ENCODE results near the gene FOXE3. TPM values are rescaled to one million over a fixed set of nuclear protein-coding genes. Genes with fewer than 3 reads are reported as not detected.

FOXE3 gene
- total and polyA plus RNA-seq, 2 of the 4 experiments (the other 2 are of a cell fraction), result 0.12 TPM; not detected in 1

- no peak for TF ChIP-seq RFX5 (IDR thresholded peaks at IDR 0.05; ENCODE audit: low read depth, low read length)
- TF ChIP-seq MAZ (IDR thresholded peaks at IDR 0.05; ENCODE audit: borderline replicate concordance, low read depth, low read length), result no peak
Measured at GRCh38 chr1:47436304-47436978, 20.4 kb downstream of the FOXE3 start (continued).

- Histone ChIP-seq H3K4ac (ENCODE audit: low read depth, low read length) (peak overlapping the region; percentile 69; the same call in 1 of the 2 replicates), H3K14ac (replicated peaks; ENCODE audit: low read depth, low read length) (peak overlapping the region; percentile 55; the same call in 1 of the 2 replicates), H3K4me1 (ENCODE audit: control insufficient read depth, insufficient read depth, low read length) (peaks cover 6% of the 10 kb centered on the region), H3K27me3 (ENCODE audit: control insufficient read depth, insufficient read depth, low read length) (peaks cover 39% of the 10 kb centered on the region), H3K23ac (ENCODE audit: low read depth, low read length) (peak overlapping the region; percentile 86; the same call in 1 of the 2 replicates), H3K9ac (ENCODE audit: low read depth, low read length) (peak overlapping the region; percentile 43), H2BK120ac (ENCODE audit: low read depth, low read length) (peak overlapping the region; percentile 12; the same call in 1 of the 2 replicates), H3K27ac (ENCODE audit: insufficient read depth, low read length) (peak overlapping the region; percentile 10; the same call in 1 of the 2 replicates), H3K9me1 (ENCODE audit: insufficient read depth, low read length) (no peaks in the 10 kb centered on the region), H3K36me3 (ENCODE audit: control insufficient read depth, insufficient read depth, low read length) (no peaks in the 10 kb centered on the region), H4K91ac (ENCODE audit: insufficient read depth, low read depth, low read length) (no peak overlapping the region), H3K4me3 (ENCODE audit: insufficient read depth, low read depth, low read length) (peak overlapping the region; percentile 74), H3K79me1 (ENCODE audit: low read depth in 1 of 2, low read length in 2 of 2) (peaks cover 4 to 18% of the 10 kb centered on the region in 2 experiments; a peak in 2 of 4 replicates), H3K9me3 (ENCODE audit: control insufficient read depth, insufficient read depth, low read length) (0 out of 2 replicates have a peak, but pooled peaks cover 2% of the 10 kb centered on the region), H2AK9ac (replicated peaks; ENCODE audit: low read depth, low read length, poor library complexity) (peak overlapping the region; percentile 90), H3K56ac (ENCODE audit: extremely low read depth, insufficient read depth, low read length) (0 out of 2 replicates have a peak overlapping the region, but pooled peaks have one; percentile 69), H2BK20ac (ENCODE audit: low read depth, low read length) (no peak overlapping the region), H3K18ac (ENCODE audit: low read depth, low read length) (no peak overlapping the region), H3K4me2 (ENCODE audit: low read depth, low read length) (peak overlapping the region; percentile 89), H2BK5ac (ENCODE audit: low read depth, low read length, poor library complexity, severe bottlenecking) (no peak overlapping the region), H4K8ac (ENCODE audit: low read depth in 2 of 2, low read length in 2 of 2) (peak overlapping the region; percentile 77 to 85; a peak in 2 of 4 replicates), H4K5ac (ENCODE audit: low read depth, low read length) (no peak overlapping the region), H4K20me1 (ENCODE audit: insufficient read depth, low read length) (no peaks in the 10 kb centered on the region; the same call in 1 of the 2 replicates), H2AFZ (replicated peaks; ENCODE audit: low read length, poor library complexity) (peak overlapping the region; percentile 93), H2BK15ac (ENCODE audit: low read depth, low read length) (no peak overlapping the region), H2AK5ac (ENCODE audit: low read depth, low read length) (no peak overlapping the region)
- no TSS peak for BruUV-seq (replicated peaks)
- CTCF ChIA-PET, result interaction anchor here (0.6 to 3.0 kb wide), 24 partner anchors 11 to 669 kb away, joined by 3 to 32 read pairs (median 4); no protein-coding TSS in a partner anchor
- 1% methylated on average over 30 of the region's 46 CpGs; no CpG with 5 or more reads in 1 of the 2 experiments for WGBS, 2 experiments (ENCODE audit: extremely low coverage in 2 of 2, insufficient read length in 1 of 2)
- in situ Hi-C loops (cut with MboI; ENCODE audit: low sequenced_read_pairs), result no loop called here
- DNase-seq (peak; percentile 29), ATAC-seq (ENCODE audit: low read depth) (peak; percentile 6)
- dilution Hi-C loops (cut with HindIII; ENCODE audit: low sequenced_read_pairs, unreplicated experiment), result no loop called here
- intact Hi-C loops (cut with micrococcal nuclease), result loop anchor here (1.0 to 10.0 kb wide), 4 partner anchors 48 to 273 kb away; partner anchors contain the start of gene CMPK1
- TF ChIP-seq MAZ (IDR thresholded peaks at IDR 0.05; ENCODE audit: borderline replicate concordance, low read depth, low read length) (peak; percentile 16; the same call in 1 of the 2 replicates), USF2 (IDR thresholded peaks at IDR 0.05; ENCODE audit: low read depth, low read length) (no peak), SMC3 (IDR thresholded peaks at IDR 0.05; ENCODE audit: low read depth, low read length) (no peak), NFE2L2 (IDR thresholded peaks at IDR 0.05; ENCODE audit: low read depth, low read length) (no peak), RFX5 (IDR thresholded peaks at IDR 0.05; ENCODE audit: low read depth, low read length) (no peak), CTCF (conservative IDR thresholded peaks at IDR 0.05; ENCODE audit: low read depth, low read length) (0 out of 2 replicates have a peak, but pooled peaks have one; percentile 2)
- POLR2A ChIA-PET (ENCODE audit: unreplicated experiment), result no interaction called here
Measured at GRCh38 chr1:47436979-47437446, 20.9 kb downstream of the FOXE3 start.
